HepG2 (cell line): ENCODE results near the gene PRMT5.

ENCODE experiments used
- CAMTA2 ChIP-seq: sonication (generic); formaldehyde crosslinking; IDR thresholded peaks from 2 replicates; pipeline ENCODE4 v1.4.0; 2020; ENCODE audit warnings: mild to moderate bottlenecking, missing genetic modification reagents, borderline replicate concordance
- FOXK1 ChIP-seq: sonication (generic); formaldehyde crosslinking; IDR thresholded peaks from 2 replicates; pipeline ENCODE4 v1.4.0; 2020; ENCODE audit warnings: low read depth, missing genetic modification reagents, borderline replicate concordance
- JDP2 ChIP-seq: sonication (generic); formaldehyde crosslinking; IDR thresholded peaks from 2 replicates; pipeline ENCODE4 v1.8.1; 2022; ENCODE audit warnings: missing genetic modification reagents, borderline replicate concordance
- MED13 ChIP-seq: sonication (generic); formaldehyde crosslinking; IDR thresholded peaks from 2 replicates; pipeline ENCODE4 v1.5.0; 2020; ENCODE audit warnings: missing genetic modification reagents
- PCBP2 ChIP-seq: fragments of 200-400 bp; formaldehyde crosslinking; optimal IDR thresholded peaks from 2 replicates; pipeline ENCODE3; 2018; ENCODE audit warnings: low read length, low read depth; ENCODE audit not compliant: poor library complexity, severe bottlenecking
- ZNF138 ChIP-seq: sonication (generic); formaldehyde crosslinking; IDR thresholded peaks from 2 replicates; pipeline ENCODE4 v1.5.0; 2020; ENCODE audit warnings: mild to moderate bottlenecking, low read depth, missing genetic modification reagents
- TF ChIP-seq, protein P1 (sequence below): sonication (generic); formaldehyde crosslinking; IDR thresholded peaks from 2 replicates; pipeline ENCODE4 v1.5.0; 2020; ENCODE audit warnings: missing genetic modification reagents
- TF ChIP-seq, protein P2 (sequence below): sonication (generic); formaldehyde crosslinking; IDR thresholded peaks from 2 replicates; pipeline ENCODE4 v1.5.0; 2020; ENCODE audit warnings: mild to moderate bottlenecking, missing genetic modification reagents, moderate library complexity
- TF ChIP-seq, protein P3 (sequence below): sonication (generic); formaldehyde crosslinking; IDR thresholded peaks from 2 replicates; pipeline ENCODE4 v1.4.0; 2020; ENCODE audit warnings: missing genetic modification reagents, borderline replicate concordance
- TF ChIP-seq, protein P4 (sequence below), 2 experiments: IDR thresholded peaks; 2 replicates each; pipeline ENCODE4 v1.6.1; 2011 to 2012; ENCODE audit warnings: low read length in 2 of 2, borderline replicate concordance in 1 of 2, low read depth in 1 of 2, mild to moderate bottlenecking in 1 of 2, moderate library complexity in 1 of 2

DNA sequence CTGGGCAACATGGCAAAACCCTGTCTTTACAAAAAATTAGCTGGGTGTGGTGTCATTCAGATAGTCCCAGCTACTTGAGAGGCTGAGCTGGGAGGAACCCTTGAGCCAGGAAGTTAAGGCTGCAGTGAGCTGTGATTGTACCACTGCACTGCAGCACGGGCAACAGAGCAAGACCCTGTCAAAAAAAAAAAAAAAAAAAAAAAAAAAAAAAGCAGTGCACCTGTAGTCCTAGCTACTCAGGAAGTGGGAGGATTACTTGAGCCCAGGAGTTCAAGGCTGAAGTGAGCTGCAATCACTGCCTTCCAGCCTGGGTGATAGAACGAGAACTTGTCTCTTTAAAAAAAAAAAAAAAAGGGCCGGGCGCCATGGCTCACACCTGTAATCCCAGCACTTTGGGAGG lies 40.5 kb downstream of the PRMT5 start:
- no peak for TF ChIP-seq MED13 (CRISPR knock-in tag)
- TF ChIP-seq ZNF138 (CRISPR knock-in tag) = no peak
- TF ChIP-seq, protein P1, sequence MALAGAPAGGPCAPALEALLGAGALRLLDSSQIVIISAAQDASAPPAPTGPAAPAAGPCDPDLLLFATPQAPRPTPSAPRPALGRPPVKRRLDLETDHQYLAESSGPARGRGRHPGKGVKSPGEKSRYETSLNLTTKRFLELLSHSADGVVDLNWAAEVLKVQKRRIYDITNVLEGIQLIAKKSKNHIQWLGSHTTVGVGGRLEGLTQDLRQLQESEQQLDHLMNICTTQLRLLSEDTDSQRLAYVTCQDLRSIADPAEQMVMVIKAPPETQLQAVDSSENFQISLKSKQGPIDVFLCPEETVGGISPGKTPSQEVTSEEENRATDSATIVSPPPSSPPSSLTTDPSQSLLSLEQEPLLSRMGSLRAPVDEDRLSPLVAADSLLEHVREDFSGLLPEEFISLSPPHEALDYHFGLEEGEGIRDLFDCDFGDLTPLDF (CRISPR knock-in tag) = no peak
- no peak for TF ChIP-seq CAMTA2 (CRISPR knock-in tag)
- TF ChIP-seq JDP2 (CRISPR knock-in tag) = no peak
- TF ChIP-seq FOXK1 (CRISPR knock-in tag) = no peak
- TF ChIP-seq, protein P2, sequence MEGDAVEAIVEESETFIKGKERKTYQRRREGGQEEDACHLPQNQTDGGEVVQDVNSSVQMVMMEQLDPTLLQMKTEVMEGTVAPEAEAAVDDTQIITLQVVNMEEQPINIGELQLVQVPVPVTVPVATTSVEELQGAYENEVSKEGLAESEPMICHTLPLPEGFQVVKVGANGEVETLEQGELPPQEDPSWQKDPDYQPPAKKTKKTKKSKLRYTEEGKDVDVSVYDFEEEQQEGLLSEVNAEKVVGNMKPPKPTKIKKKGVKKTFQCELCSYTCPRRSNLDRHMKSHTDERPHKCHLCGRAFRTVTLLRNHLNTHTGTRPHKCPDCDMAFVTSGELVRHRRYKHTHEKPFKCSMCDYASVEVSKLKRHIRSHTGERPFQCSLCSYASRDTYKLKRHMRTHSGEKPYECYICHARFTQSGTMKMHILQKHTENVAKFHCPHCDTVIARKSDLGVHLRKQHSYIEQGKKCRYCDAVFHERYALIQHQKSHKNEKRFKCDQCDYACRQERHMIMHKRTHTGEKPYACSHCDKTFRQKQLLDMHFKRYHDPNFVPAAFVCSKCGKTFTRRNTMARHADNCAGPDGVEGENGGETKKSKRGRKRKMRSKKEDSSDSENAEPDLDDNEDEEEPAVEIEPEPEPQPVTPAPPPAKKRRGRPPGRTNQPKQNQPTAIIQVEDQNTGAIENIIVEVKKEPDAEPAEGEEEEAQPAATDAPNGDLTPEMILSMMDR = no peak
- TF ChIP-seq, protein P3, sequence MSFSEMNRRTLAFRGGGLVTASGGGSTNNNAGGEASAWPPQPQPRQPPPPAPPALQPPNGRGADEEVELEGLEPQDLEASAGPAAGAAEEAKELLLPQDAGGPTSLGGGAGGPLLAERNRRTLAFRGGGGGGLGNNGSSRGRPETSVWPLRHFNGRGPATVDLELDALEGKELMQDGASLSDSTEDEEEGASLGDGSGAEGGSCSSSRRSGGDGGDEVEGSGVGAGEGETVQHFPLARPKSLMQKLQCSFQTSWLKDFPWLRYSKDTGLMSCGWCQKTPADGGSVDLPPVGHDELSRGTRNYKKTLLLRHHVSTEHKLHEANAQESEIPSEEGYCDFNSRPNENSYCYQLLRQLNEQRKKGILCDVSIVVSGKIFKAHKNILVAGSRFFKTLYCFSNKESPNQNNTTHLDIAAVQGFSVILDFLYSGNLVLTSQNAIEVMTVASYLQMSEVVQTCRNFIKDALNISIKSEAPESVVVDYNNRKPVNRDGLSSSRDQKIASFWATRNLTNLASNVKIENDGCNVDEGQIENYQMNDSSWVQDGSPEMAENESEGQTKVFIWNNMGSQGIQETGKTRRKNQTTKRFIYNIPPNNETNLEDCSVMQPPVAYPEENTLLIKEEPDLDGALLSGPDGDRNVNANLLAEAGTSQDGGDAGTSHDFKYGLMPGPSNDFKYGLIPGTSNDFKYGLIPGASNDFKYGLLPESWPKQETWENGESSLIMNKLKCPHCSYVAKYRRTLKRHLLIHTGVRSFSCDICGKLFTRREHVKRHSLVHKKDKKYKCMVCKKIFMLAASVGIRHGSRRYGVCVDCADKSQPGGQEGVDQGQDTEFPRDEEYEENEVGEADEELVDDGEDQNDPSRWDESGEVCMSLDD = no peak
- no peak for TF ChIP-seq PCBP2
- TF ChIP-seq, protein P4, sequence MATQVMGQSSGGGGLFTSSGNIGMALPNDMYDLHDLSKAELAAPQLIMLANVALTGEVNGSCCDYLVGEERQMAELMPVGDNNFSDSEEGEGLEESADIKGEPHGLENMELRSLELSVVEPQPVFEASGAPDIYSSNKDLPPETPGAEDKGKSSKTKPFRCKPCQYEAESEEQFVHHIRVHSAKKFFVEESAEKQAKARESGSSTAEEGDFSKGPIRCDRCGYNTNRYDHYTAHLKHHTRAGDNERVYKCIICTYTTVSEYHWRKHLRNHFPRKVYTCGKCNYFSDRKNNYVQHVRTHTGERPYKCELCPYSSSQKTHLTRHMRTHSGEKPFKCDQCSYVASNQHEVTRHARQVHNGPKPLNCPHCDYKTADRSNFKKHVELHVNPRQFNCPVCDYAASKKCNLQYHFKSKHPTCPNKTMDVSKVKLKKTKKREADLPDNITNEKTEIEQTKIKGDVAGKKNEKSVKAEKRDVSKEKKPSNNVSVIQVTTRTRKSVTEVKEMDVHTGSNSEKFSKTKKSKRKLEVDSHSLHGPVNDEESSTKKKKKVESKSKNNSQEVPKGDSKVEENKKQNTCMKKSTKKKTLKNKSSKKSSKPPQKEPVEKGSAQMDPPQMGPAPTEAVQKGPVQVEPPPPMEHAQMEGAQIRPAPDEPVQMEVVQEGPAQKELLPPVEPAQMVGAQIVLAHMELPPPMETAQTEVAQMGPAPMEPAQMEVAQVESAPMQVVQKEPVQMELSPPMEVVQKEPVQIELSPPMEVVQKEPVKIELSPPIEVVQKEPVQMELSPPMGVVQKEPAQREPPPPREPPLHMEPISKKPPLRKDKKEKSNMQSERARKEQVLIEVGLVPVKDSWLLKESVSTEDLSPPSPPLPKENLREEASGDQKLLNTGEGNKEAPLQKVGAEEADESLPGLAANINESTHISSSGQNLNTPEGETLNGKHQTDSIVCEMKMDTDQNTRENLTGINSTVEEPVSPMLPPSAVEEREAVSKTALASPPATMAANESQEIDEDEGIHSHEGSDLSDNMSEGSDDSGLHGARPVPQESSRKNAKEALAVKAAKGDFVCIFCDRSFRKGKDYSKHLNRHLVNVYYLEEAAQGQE (IDR thresholded peaks at IDR 0.05; ENCODE audit: borderline replicate concordance in 1 of 2, low read depth in 1 of 2, low read length in 2 of 2) = no peak
